Lower leg skin (tissue), 3 donors: ENCODE data around the gene VDR.

Source experiments
- CTCF ChIP-seq, 3 donors: fragments of 450-650 bp; IDR thresholded peaks; one replicate each; pipeline ENCODE4 v1.5.1; 2016; ENCODE audit warnings: antibody characterized with exemption in 3 of 3, mild to moderate bottlenecking in 3 of 3, moderate library complexity in 2 of 3
- POLR2A ChIP-seq, 2 donors: fragments of 450-650 bp; IDR thresholded peaks; one replicate each; pipeline ENCODE4 v1.6.1; 2016 to 2017; ENCODE audit warnings: antibody characterized with exemption in 2 of 2, mild to moderate bottlenecking in 1 of 2, moderate library complexity in 1 of 2

GRCh38 chr12:47804171-47804570 lies 100.6 kb downstream of the VDR start:
- no peak for TF ChIP-seq CTCF (IDR thresholded peaks at IDR 0.05)
- TF ChIP-seq POLR2A (IDR thresholded peaks at IDR 0.05), result no peak
